Endothelial cell of umbilical vein (primary cell): ENCODE results near the gene GTF3C2.

Experiments used
- EZH2 ChIP-seq: IDR thresholded peaks from 2 replicates; pipeline ENCODE4 v1.6.1; 2012; ENCODE audit warnings: borderline replicate concordance, low read depth, mild to moderate bottlenecking, moderate library complexity, low read length, inconsistent platforms; ENCODE audit not compliant: severe bottlenecking
- POLR2A ChIP-seq: IDR thresholded peaks from 2 replicates; pipeline ENCODE4 v1.6.1; 2012; ENCODE audit warnings: low read depth, mild to moderate bottlenecking, control low read depth, low read length
- POLR2AphosphoS5 ChIP-seq: IDR thresholded peaks from 2 replicates; pipeline ENCODE4 v1.6.1; 2012; ENCODE audit warnings: low read depth, mild to moderate bottlenecking, control low read depth, low read length, moderate library complexity; ENCODE audit not compliant: insufficient read depth
- TF ChIP-seq, protein P1 (sequence below), 2 donors: IDR thresholded peaks; 1 replicate in 1 of 2; 2 replicates in 1 of 2; pipeline ENCODE4 v1.5.1; 2011; ENCODE audit warnings: low read length in 2 of 2, mild to moderate bottlenecking in 2 of 2, moderate library complexity in 2 of 2, control low read depth in 1 of 2, inconsistent platforms in 1 of 2, low read depth in 1 of 2; ENCODE audit not compliant: insufficient read depth in 1 of 2; ENCODE audit errors: extremely low read depth in 1 of 2

DNA sequence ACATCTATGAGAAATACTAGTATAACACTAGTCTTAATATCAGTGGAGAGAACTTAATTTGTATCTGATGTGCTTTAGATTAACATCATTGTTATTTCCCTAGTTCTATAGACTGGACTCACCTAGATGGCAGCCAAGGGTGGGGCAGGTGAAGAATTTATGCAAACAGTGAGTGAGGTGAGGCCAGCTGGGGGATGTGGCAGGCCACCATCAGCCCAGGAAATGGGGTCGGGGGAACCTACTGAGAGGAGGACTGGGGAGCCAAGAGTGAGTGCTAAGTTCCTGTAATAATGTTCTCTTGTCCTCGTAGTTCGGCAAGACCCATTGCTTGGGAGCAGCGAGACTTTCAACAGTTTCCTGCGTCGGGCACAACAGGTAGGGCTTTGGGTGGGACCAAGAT, 16.4 kb upstream of the GTF3C2 start:
- TF ChIP-seq, protein P1, sequence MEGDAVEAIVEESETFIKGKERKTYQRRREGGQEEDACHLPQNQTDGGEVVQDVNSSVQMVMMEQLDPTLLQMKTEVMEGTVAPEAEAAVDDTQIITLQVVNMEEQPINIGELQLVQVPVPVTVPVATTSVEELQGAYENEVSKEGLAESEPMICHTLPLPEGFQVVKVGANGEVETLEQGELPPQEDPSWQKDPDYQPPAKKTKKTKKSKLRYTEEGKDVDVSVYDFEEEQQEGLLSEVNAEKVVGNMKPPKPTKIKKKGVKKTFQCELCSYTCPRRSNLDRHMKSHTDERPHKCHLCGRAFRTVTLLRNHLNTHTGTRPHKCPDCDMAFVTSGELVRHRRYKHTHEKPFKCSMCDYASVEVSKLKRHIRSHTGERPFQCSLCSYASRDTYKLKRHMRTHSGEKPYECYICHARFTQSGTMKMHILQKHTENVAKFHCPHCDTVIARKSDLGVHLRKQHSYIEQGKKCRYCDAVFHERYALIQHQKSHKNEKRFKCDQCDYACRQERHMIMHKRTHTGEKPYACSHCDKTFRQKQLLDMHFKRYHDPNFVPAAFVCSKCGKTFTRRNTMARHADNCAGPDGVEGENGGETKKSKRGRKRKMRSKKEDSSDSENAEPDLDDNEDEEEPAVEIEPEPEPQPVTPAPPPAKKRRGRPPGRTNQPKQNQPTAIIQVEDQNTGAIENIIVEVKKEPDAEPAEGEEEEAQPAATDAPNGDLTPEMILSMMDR (IDR thresholded peaks at IDR 0.05; ENCODE audit: extremely low read depth in 1 of 2, insufficient read depth in 1 of 2, low read depth in 1 of 2, low read length in 2 of 2), result no peak
- TF ChIP-seq POLR2A (no peak), POLR2AphosphoS5 (no peak), EZH2 (no peak)
